IMR-90 (cell line): ENCODE results near the gene WWP2. TPM values are rescaled to one million over a fixed set of nuclear protein-coding genes. Genes with fewer than 3 reads are reported as not detected.

Experiments
- ATAC-seq: fragments of 200-7000 bp; cut with Tn5 transposase; 2 replicates; pipeline ENCODE4 v1.9.1; 2020; ENCODE audit warnings: low read depth, mild to moderate bottlenecking, moderate library complexity
- BruUV-seq: library from RNA; stranded (reverse); fragments of 400-500 nt; replicated peaks from 2 replicates; lab custom pipeline; 2021; lab: Mats Ljungman, UMichigan
- CTCF ChIA-PET: fragments of 300-600 bp; formaldehyde crosslinking; extraction: SDS; loops from one replicate; lab custom pipeline; 2021; ENCODE audit warnings: antibody characterized with exemption; lab: Yijun Ruan, JAX
- POLR2A ChIA-PET: fragments of 300-600 bp; sonication (Branson Sonifier 250); formaldehyde crosslinking; loops from one replicate; lab custom pipeline; 2022; ENCODE audit warnings: antibody characterized with exemption; ENCODE audit not compliant: unreplicated experiment; lab: Charles Lee
- DNase-seq: peaks from one replicate; pipeline ENCODE4 v3.0.0; 2013
- H2AFZ ChIP-seq: replicated peaks from 2 replicates; pipeline ENCODE3; 2013; ENCODE audit warnings: low read length, mild to moderate bottlenecking; ENCODE audit not compliant: poor library complexity
- H2AK5ac ChIP-seq: 2 replicates; pipeline ENCODE4 v1.6.1; 2013; ENCODE audit warnings: low read depth, low read length, inconsistent platforms
- H2AK9ac ChIP-seq: replicated peaks from 2 replicates; pipeline ENCODE3; 2013; ENCODE audit warnings: mild to moderate bottlenecking, low read depth, low read length, moderate library complexity; ENCODE audit not compliant: poor library complexity
- H2BK120ac ChIP-seq: 2 replicates; pipeline ENCODE4 v1.6.1; 2013; ENCODE audit warnings: low read depth, low read length, inconsistent platforms
- H2BK15ac ChIP-seq: 3 replicates; pipeline ENCODE4 v1.6.1; 2013; ENCODE audit warnings: low read depth, low read length, inconsistent platforms
- H2BK20ac ChIP-seq: 2 replicates; pipeline ENCODE4 v1.6.1; 2013; ENCODE audit warnings: low read depth, mild to moderate bottlenecking, inconsistent platforms, low read length, moderate library complexity
- H2BK5ac ChIP-seq: 2 replicates; pipeline ENCODE4 v1.6.1; 2013; ENCODE audit warnings: mild to moderate bottlenecking, low read depth, low read length, inconsistent platforms; ENCODE audit not compliant: poor library complexity, severe bottlenecking
- H3K14ac ChIP-seq: replicated peaks from 2 replicates; pipeline ENCODE4 v1.6.1; 2013; ENCODE audit warnings: low read depth, low read length, inconsistent platforms
- H3K18ac ChIP-seq: 2 replicates; pipeline ENCODE4 v1.6.1; 2013; ENCODE audit warnings: low read depth, low read length, control low read depth
- H3K23ac ChIP-seq: 2 replicates; pipeline ENCODE4 v1.6.1; 2013; ENCODE audit warnings: low read depth, low read length, inconsistent platforms
- H3K27ac ChIP-seq: 2 replicates; pipeline ENCODE4 v1.5.1; 2013; ENCODE audit warnings: mild to moderate bottlenecking, control low read depth, low read length; ENCODE audit not compliant: insufficient read depth
- H3K27me3 ChIP-seq: 2 replicates; pipeline ENCODE4 v1.6.1; 2013; ENCODE audit warnings: low read length; ENCODE audit not compliant: control insufficient read depth, insufficient read depth
- H3K36me3 ChIP-seq: 2 replicates; pipeline ENCODE4 v1.6.1; 2013; ENCODE audit warnings: low read length, mixed read lengths; ENCODE audit not compliant: control insufficient read depth, insufficient read depth
- H3K4ac ChIP-seq: 2 replicates; pipeline ENCODE4 v1.6.1; 2013; ENCODE audit warnings: low read depth, low read length, inconsistent platforms
- H3K4me1 ChIP-seq: 2 replicates; pipeline ENCODE4 v1.6.1; 2013; ENCODE audit warnings: low read length, mixed read lengths; ENCODE audit not compliant: control insufficient read depth, insufficient read depth
- H3K4me2 ChIP-seq: 2 replicates; pipeline ENCODE4 v1.6.1; 2013; ENCODE audit warnings: low read depth, mild to moderate bottlenecking, control low read depth, low read length, moderate library complexity
- H3K4me3 ChIP-seq: 2 replicates; pipeline ENCODE4 v1.5.1; 2013; ENCODE audit warnings: low read depth, mild to moderate bottlenecking, control low read depth, low read length, moderate library complexity; ENCODE audit not compliant: insufficient read depth
- H3K56ac ChIP-seq: 2 replicates; pipeline ENCODE4 v1.6.1; 2013; ENCODE audit warnings: low read length, inconsistent platforms; ENCODE audit not compliant: insufficient read depth; ENCODE audit errors: extremely low read depth
- H3K79me1 ChIP-seq, 2 experiments: 2 replicates each; pipeline ENCODE4 v1.6.1; 2013; ENCODE audit warnings: low read length in 2 of 2, inconsistent platforms in 1 of 2, low read depth in 1 of 2
- H3K9ac ChIP-seq: 2 replicates; pipeline ENCODE4 v1.6.1; 2013; ENCODE audit warnings: low read depth, low read length, control low read depth
- H3K9me1 ChIP-seq: 2 replicates; pipeline ENCODE4 v1.6.1; 2013; ENCODE audit warnings: low read length, inconsistent platforms; ENCODE audit not compliant: insufficient read depth
- H3K9me3 ChIP-seq: 2 replicates; pipeline ENCODE4 v1.6.1; 2013; ENCODE audit warnings: low read length; ENCODE audit not compliant: control insufficient read depth, insufficient read depth
- H4K20me1 ChIP-seq: 2 replicates; pipeline ENCODE4 v1.6.1; 2013; ENCODE audit warnings: low read length, inconsistent platforms; ENCODE audit not compliant: insufficient read depth
- H4K5ac ChIP-seq: 2 replicates; pipeline ENCODE4 v1.6.1; 2013; ENCODE audit warnings: mild to moderate bottlenecking, low read depth, low read length, control low read depth
- H4K8ac ChIP-seq, 2 experiments: 2 replicates each; pipeline ENCODE4 v1.6.1; 2013; ENCODE audit warnings: low read depth in 2 of 2, low read length in 2 of 2, control low read depth in 1 of 2, inconsistent platforms in 1 of 2
- H4K91ac ChIP-seq: 2 replicates; pipeline ENCODE4 v1.6.1; 2013; ENCODE audit warnings: low read depth, low read length, inconsistent platforms; ENCODE audit not compliant: insufficient read depth
- BHLHE40 ChIP-seq: fragments of 150-350 bp; IDR thresholded peaks from 2 replicates; pipeline ENCODE4 v1.6.1; 2016; ENCODE audit warnings: mild to moderate bottlenecking, low read depth, low read length
- CHD1 ChIP-seq: IDR thresholded peaks from 2 replicates; pipeline ENCODE4 v1.6.1; 2012; ENCODE audit warnings: low read depth, low read length, improper control_type of control experiment
- FOS ChIP-seq: fragments of 150-350 bp; IDR thresholded peaks from 2 replicates; pipeline ENCODE4 v1.6.1; 2016; ENCODE audit warnings: low read depth, low read length
- MAFK ChIP-seq: IDR thresholded peaks from 2 replicates; pipeline ENCODE4 v1.6.1; 2012; ENCODE audit warnings: low read depth, low read length, improper control_type of control experiment
- MAZ ChIP-seq: IDR thresholded peaks from 2 replicates; pipeline ENCODE4 v1.6.1; 2012; ENCODE audit warnings: low read depth, mild to moderate bottlenecking, low read length, improper control_type of control experiment, moderate library complexity, borderline replicate concordance
- RAD21 ChIP-seq: IDR thresholded peaks from 2 replicates; pipeline ENCODE4 v1.6.1; 2012; ENCODE audit warnings: low read length, improper control_type of control experiment
- WGBS, 2 experiments: methylation state at CpG; one replicate each; pipeline versions ENCODE4 v1.1.5 to v1.1.7; 2013; ENCODE audit warnings: missing lambda C conversion rate in 2 of 2; ENCODE audit not compliant: insufficient read length in 1 of 2; ENCODE audit errors: extremely low coverage in 2 of 2; 5-methylcytosine and 5-hydroxymethylcytosine counted together
- dilution Hi-C: fragments of 300-500 bp; cut with HindIII; formaldehyde crosslinking; loops from one replicate; pipeline ENCODE4 v1.14.3; 2018; ENCODE audit warnings: low sequenced_read_pairs; ENCODE audit not compliant: unreplicated experiment
- in situ Hi-C: fragments of 300-500 bp; cut with MboI; formaldehyde crosslinking; loops from 3 replicates; pipeline ENCODE4 v1.14.3; 2019; ENCODE audit warnings: low sequenced_read_pairs, inconsistent platforms, mixed read lengths
- intact Hi-C: fragments of 100-400 bp; cut with micrococcal nuclease; formaldehyde crosslinking; loops from 2 replicates; pipeline ENCODE4 v1.10.0; 2022
- polyA plus RNA-seq, 3 experiments: library from polyadenylated mRNA; depleted of rRNA; stranded (reverse); fragments of >200 nt; gene quantifications; 2 replicates each; pipeline ENCODE4 v1.2.3, GENCODE V29; 2012; ENCODE audit warnings: low replicate concordance in 1 of 3
- total RNA-seq: library from RNA; depleted of rRNA; stranded (reverse); fragments of >200 nt; gene quantifications from 2 replicates; pipeline ENCODE4 v1.2.3, GENCODE V29; 2012
- TF ChIP-seq, protein P1 (sequence below): conservative IDR thresholded peaks from 2 replicates; pipeline ENCODE4 v1.5.1; 2012; ENCODE audit warnings: mild to moderate bottlenecking, low read depth, low read length, improper control_type of control experiment

WWP2 gene
- total and polyA plus RNA-seq, 2 of the 4 experiments (the other 2 are of a cell fraction) = 12.7 to 13.7 TPM

- in situ Hi-C loops (no loop called here), intact Hi-C loops (no loop called here), dilution Hi-C loops (no loop called here)
- Histone ChIP-seq H3K9ac (no peak overlapping the region), H2AFZ (no peak overlapping the region), H2BK120ac (no peak overlapping the region), H3K27ac (no peak overlapping the region), H3K23ac (no peak overlapping the region), H2BK5ac (no peak overlapping the region), H3K9me1 (0 out of 2 replicates have a peak, but pooled peaks cover 3% of the 10 kb centered on the region), H4K8ac (no peak overlapping the region), H3K4me3 (no peak overlapping the region), H3K27me3 (no peaks in the 10 kb centered on the region), H3K4me1 (no peaks in the 10 kb centered on the region), H3K9me3 (no peaks in the 10 kb centered on the region), H2BK20ac (no peak overlapping the region), H4K91ac (no peak overlapping the region), H3K79me1 (no peaks in the 10 kb centered on the region), H2BK15ac (no peak overlapping the region), H3K4me2 (no peak overlapping the region), H2AK9ac (no peak overlapping the region), H3K36me3 (peaks cover 18% of the 10 kb centered on the region), H3K56ac (no peak overlapping the region), H2AK5ac (no peak overlapping the region), H4K5ac (no peak overlapping the region), H4K20me1 (no peaks in the 10 kb centered on the region), H3K4ac (no peak overlapping the region), H3K18ac (no peak overlapping the region), H3K14ac (no peak overlapping the region)
- WGBS, 2 experiments = no CpG with 5 or more reads among the region's 8 CpGs
- ATAC-seq = no peak
- ChIA-PET POLR2A (no interaction called here), CTCF (no interaction called here)
- TF ChIP-seq MAFK (no peak), BHLHE40 (no peak), RAD21 (no peak), FOS (no peak), CHD1 (no peak), MAZ (no peak)
- TF ChIP-seq, protein P1, sequence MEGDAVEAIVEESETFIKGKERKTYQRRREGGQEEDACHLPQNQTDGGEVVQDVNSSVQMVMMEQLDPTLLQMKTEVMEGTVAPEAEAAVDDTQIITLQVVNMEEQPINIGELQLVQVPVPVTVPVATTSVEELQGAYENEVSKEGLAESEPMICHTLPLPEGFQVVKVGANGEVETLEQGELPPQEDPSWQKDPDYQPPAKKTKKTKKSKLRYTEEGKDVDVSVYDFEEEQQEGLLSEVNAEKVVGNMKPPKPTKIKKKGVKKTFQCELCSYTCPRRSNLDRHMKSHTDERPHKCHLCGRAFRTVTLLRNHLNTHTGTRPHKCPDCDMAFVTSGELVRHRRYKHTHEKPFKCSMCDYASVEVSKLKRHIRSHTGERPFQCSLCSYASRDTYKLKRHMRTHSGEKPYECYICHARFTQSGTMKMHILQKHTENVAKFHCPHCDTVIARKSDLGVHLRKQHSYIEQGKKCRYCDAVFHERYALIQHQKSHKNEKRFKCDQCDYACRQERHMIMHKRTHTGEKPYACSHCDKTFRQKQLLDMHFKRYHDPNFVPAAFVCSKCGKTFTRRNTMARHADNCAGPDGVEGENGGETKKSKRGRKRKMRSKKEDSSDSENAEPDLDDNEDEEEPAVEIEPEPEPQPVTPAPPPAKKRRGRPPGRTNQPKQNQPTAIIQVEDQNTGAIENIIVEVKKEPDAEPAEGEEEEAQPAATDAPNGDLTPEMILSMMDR = no peak
- no TSS peak for BruUV-seq
- no peak for DNase-seq
Observed at GRCh38 chr16:69942627-69943170, 180.6 kb downstream of the WWP2 start.
